ENCODE results near the gene NFYA. TPM values are rescaled to one million over a fixed set of nuclear protein-coding genes. Genes with fewer than 3 reads are reported as not detected.

The NFYA gene
- polyA plus RNA-seq, 3 donors, result 9.7 to 21.4 (median 10.7) TPM

DNA sequence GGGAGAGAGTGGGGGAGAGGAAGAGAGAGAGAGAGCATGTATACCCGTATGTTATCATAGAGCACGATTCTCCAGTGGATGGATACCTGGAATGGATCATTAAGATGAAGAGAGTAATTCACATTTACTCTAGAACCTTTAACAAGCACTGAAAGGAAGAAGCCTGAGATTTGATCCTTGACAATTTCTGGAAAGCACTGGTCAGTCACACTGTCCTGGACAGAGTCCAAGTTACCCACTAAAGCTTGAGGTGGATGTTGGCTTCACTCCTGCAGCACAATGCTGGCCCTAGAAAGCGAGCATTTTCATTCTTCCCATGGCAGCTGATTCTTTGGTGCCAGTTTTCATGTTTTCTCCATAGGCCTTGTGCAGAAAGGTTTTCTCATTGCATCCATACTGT, 25.6 kb downstream of the NFYA start:
- Histone ChIP-seq H3K27me3 (ENCODE audit: control insufficient read depth in 2 of 2, insufficient read depth in 2 of 2, low read length in 2 of 2) (no peaks in the 10 kb centered on the region), H2AFZ (ENCODE audit: insufficient read depth, low read depth, low read length, poor library complexity, severe bottlenecking) (no peak overlapping the region), H3K9me3 (replicated peaks in 1 of 2; ENCODE audit: control insufficient read depth in 1 of 2, insufficient read depth in 1 of 2, low read length in 2 of 2) (no peaks in the 10 kb centered on the region), H3K79me2 (ENCODE audit: insufficient read depth, low read length) (no peaks in the 10 kb centered on the region), H3K4me3 (replicated peaks in 1 of 3; ENCODE audit: low read depth in 2 of 3, low read length in 3 of 3) (no peak overlapping the region), H3K27ac (ENCODE audit: low read depth in 1 of 2, low read length in 2 of 2) (peak overlapping the region in 1 of 2 donors; percentile 39), H3K36me3 (replicated peaks in 1 of 2; ENCODE audit: control insufficient read depth in 1 of 2, insufficient read depth in 2 of 2, low read length in 2 of 2) (peaks cover 77 to 87% of the 10 kb centered on the region in 2 donors), H3K9ac (ENCODE audit: insufficient read depth, low read length, poor library complexity, severe bottlenecking) (no peak overlapping the region), H3K4me2 (replicated peaks; ENCODE audit: extremely low read depth, low read length, poor library complexity, severe bottlenecking) (no peak overlapping the region), H3K4me1 (ENCODE audit: control insufficient read depth in 1 of 2, insufficient read depth in 2 of 2, low read length in 2 of 2) (no peaks in the 10 kb centered on the region), H4K20me1 (ENCODE audit: insufficient read depth, low read length) (no peaks in the 10 kb centered on the region)
- 100% methylated on average over 1 of the region's 3 CpGs for WGBS (ENCODE audit: insufficient coverage)
- peaks cover 70 to 72% of the 10 kb centered on the region in 2 donors for H3K36me3 Mint-ChIP-seq
- H3K27me3 Mint-ChIP-seq (ENCODE audit: low read depth in 3 of 3), result no peaks in the 10 kb centered on the region
- no peaks in the 10 kb centered on the region for H3K9me3 Mint-ChIP-seq
- TF ChIP-seq CTCF (IDR thresholded peaks at IDR 0.05), result no peak
- H3K4me1 Mint-ChIP-seq, result no peaks in the 10 kb centered on the region
- DNase-seq, result no peak
- H3K4me3 Mint-ChIP-seq, result no peak overlapping the region
- intact Hi-C loops (cut with micrococcal nuclease), result no loop called here
- peak overlapping the region in 3 of 7 donors; percentile 0 to 49 (median 11) for H3K27ac Mint-ChIP-seq

DNA sequence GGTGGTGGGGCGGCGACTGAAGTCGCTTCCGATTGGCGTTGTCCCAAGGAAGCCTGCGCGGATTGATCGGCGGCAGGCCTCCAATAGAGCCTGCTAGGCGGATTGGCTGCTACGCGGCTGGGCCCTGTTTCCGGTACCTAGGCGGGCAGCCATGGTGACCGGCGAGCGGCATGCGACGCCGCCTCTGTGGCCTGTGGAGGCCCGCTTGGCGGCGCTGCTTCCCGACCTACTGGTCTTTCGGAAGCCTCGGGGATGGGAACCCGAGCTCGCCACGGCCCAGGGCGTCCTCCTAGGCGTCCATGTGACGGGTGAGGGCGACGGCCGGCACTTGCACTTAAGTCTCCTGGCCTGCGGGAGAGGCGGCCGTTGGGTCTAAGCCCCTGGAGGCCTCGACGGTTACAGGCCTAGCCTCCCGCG, 28.1 kb downstream of the NFYA start:
- no peak for DNase-seq
- Mint-ChIP-seq H3K4me3 (no peak overlapping the region), H3K36me3 (peaks cover 44 to 47% of the 10 kb centered on the region in 2 donors), H3K4me1 (no peaks in the 10 kb centered on the region), H3K27me3 (ENCODE audit: low read depth in 3 of 3) (no peaks in the 10 kb centered on the region), H3K9me3 (no peaks in the 10 kb centered on the region), H3K27ac (peak overlapping the region in 1 of 7 donors; percentile 32)
- WGBS (ENCODE audit: insufficient coverage), result 96% methylated on average over 42 of the region's 42 CpGs
- no peak overlapping the region for H3K4me2 ChIP-seq (replicated peaks; ENCODE audit: extremely low read depth, low read length, poor library complexity, severe bottlenecking)
- H3K9me3 ChIP-seq (replicated peaks in 1 of 2; ENCODE audit: control insufficient read depth in 1 of 2, insufficient read depth in 1 of 2, low read length in 2 of 2), result no peaks in the 10 kb centered on the region
- H3K36me3 ChIP-seq (replicated peaks in 1 of 2; ENCODE audit: control insufficient read depth in 1 of 2, insufficient read depth in 2 of 2, low read length in 2 of 2), result peaks cover 52 to 62% of the 10 kb centered on the region in 2 donors
- H3K79me2 ChIP-seq (ENCODE audit: insufficient read depth, low read length), result no peaks in the 10 kb centered on the region
- H4K20me1 ChIP-seq (ENCODE audit: insufficient read depth, low read length), result no peaks in the 10 kb centered on the region
- no peak overlapping the region for H2AFZ ChIP-seq (ENCODE audit: insufficient read depth, low read depth, low read length, poor library complexity, severe bottlenecking)
- no peaks in the 10 kb centered on the region for H3K27me3 ChIP-seq (ENCODE audit: control insufficient read depth in 2 of 2, insufficient read depth in 2 of 2, low read length in 2 of 2)
- no peak for TF ChIP-seq CTCF (IDR thresholded peaks at IDR 0.05)
- no peak overlapping the region for H3K9ac ChIP-seq (ENCODE audit: insufficient read depth, low read length, poor library complexity, severe bottlenecking)
- no peak overlapping the region for H3K27ac ChIP-seq (ENCODE audit: low read depth in 1 of 2, low read length in 2 of 2)
- H3K4me1 ChIP-seq (ENCODE audit: control insufficient read depth in 1 of 2, insufficient read depth in 2 of 2, low read length in 2 of 2), result no peaks in the 10 kb centered on the region
- no peak overlapping the region for H3K4me3 ChIP-seq (replicated peaks in 1 of 3; ENCODE audit: low read depth in 2 of 3, low read length in 3 of 3)
- intact Hi-C loops (cut with micrococcal nuclease), result no loop called here

All from CD14-positive monocyte (primary cell).